B cell (primary cell): Measurements from ENCODE around the gene OXCT1. TPM values are rescaled to one million over a fixed set of nuclear protein-coding genes. Genes with fewer than 3 reads are reported as not detected.

Source experiments
- ATAC-seq: fragments of 200-7000 bp; cut with Tn5 transposase; one replicate; pipeline ENCODE4 v1.10.0; 2021; ENCODE audit warnings: low read depth, mild to moderate bottlenecking, moderate number of reproducible peaks, moderate library complexity
- CTCF ChIA-PET: fragments of 350-600 bp; sonication (Branson Sonifier 250); formaldehyde crosslinking; loops from one replicate; lab custom pipeline; 2021; ENCODE audit warnings: antibody characterized with exemption, inconsistent platforms; lab: Charles Lee
- POLR2A ChIA-PET: fragments of 350-600 bp; sonication (Branson Sonifier 250); formaldehyde crosslinking; loops from one replicate; lab custom pipeline; 2021; ENCODE audit warnings: antibody characterized with exemption; lab: Charles Lee
- DNase-seq: peaks from one replicate; pipeline ENCODE4 v3.0.0; 2013
- H2AFZ ChIP-seq: 2 replicates; pipeline ENCODE4 v1.6.1; 2012; ENCODE audit warnings: mild to moderate bottlenecking, low read depth, low read length; ENCODE audit not compliant: insufficient read depth, poor library complexity, severe bottlenecking
- H3K27ac ChIP-seq, 2 donors: 1 replicate in 1 of 2; 2 replicates in 1 of 2; pipeline ENCODE4 v1.5.1; 2012 to 2013; ENCODE audit warnings: low read length in 2 of 2, mild to moderate bottlenecking in 2 of 2, moderate library complexity in 1 of 2
- H3K27me3 ChIP-seq, 4 experiments: fragments of 200-600 bp in 1 of 4; sonication (generic) in 1 of 4; replicated peaks in 1 of 4; 1 replicate in 2 of 4; 2 replicates in 2 of 4; pipeline versions ENCODE4 v1.6.1 to v1.7.0; 2013 to 2016; ENCODE audit warnings: low read length in 3 of 4, mild to moderate bottlenecking in 2 of 4, mixed read lengths in 1 of 4, moderate library complexity in 1 of 4; ENCODE audit not compliant: insufficient read depth in 4 of 4, control insufficient read depth in 3 of 4; ENCODE audit errors: control extremely low read depth in 1 of 4
- H3K36me3 ChIP-seq, 2 experiments: replicated peaks in 1 of 2; 1 replicate in 1 of 2; 2 replicates in 1 of 2; pipeline versions ENCODE4 v1.6.1 to v1.7.1; 2013; ENCODE audit warnings: low read length in 1 of 2; ENCODE audit not compliant: insufficient read depth in 2 of 2, control insufficient read depth in 1 of 2; ENCODE audit errors: control extremely low read depth in 1 of 2, extremely low read depth in 1 of 2
- H3K4me1 ChIP-seq, 2 donors: fragments of 200-600 bp in 1 of 2; sonication (generic) in 1 of 2; 1 replicate in 1 of 2; 2 replicates in 1 of 2; pipeline versions ENCODE4 v1.5.1 to v1.6.1; 2013 to 2017; ENCODE audit warnings: low read length in 2 of 2; ENCODE audit not compliant: control insufficient read depth in 2 of 2, insufficient read depth in 2 of 2
- H3K4me2 ChIP-seq: replicated peaks from 2 replicates; pipeline ENCODE3; 2012; ENCODE audit warnings: mild to moderate bottlenecking, low read depth, low read length; ENCODE audit not compliant: poor library complexity, severe bottlenecking
- H3K4me3 ChIP-seq, 5 experiments: fragments of 200-600 bp in 1 of 5; sonication (generic) in 1 of 5; 1 replicate in 3 of 5; 2 replicates in 2 of 5; pipeline versions ENCODE4 v1.5.1 to v1.7.0; 2011 to 2016; ENCODE audit warnings: low read length in 4 of 5, mild to moderate bottlenecking in 4 of 5, low read depth in 2 of 5, control low read depth in 1 of 5, moderate library complexity in 1 of 5; ENCODE audit not compliant: insufficient read depth in 1 of 5; ENCODE audit errors: control extremely low read depth in 1 of 5, extremely low read depth in 1 of 5
- H3K79me2 ChIP-seq: fragments of 200-600 bp; sonication (generic); one replicate; pipeline ENCODE4 v1.6.0; 2016; ENCODE audit warnings: low read length; ENCODE audit not compliant: control insufficient read depth, insufficient read depth
- H3K9ac ChIP-seq: fragments of 200-600 bp; sonication (generic); 2 replicates; pipeline ENCODE4 v1.6.1; 2017; ENCODE audit warnings: mild to moderate bottlenecking, low read length, moderate library complexity
- H3K9me3 ChIP-seq, 3 donors: one replicate each; pipeline versions ENCODE4 v1.6.1 to v1.7.1; 2013; ENCODE audit warnings: low read length in 2 of 3; ENCODE audit not compliant: control insufficient read depth in 2 of 3, insufficient read depth in 1 of 3; ENCODE audit errors: control extremely low read depth in 1 of 3
- H4K20me1 ChIP-seq: 2 replicates; pipeline ENCODE4 v1.6.0; 2012; ENCODE audit warnings: mild to moderate bottlenecking, low read length; ENCODE audit not compliant: insufficient read depth, control insufficient read depth, poor library complexity, severe bottlenecking
- H3K27ac Mint-ChIP-seq: one replicate; pipeline ENCODE4 v1.8.0; 2021; ENCODE audit warnings: mixed read lengths
- H3K27me3 Mint-ChIP-seq: one replicate; pipeline ENCODE4 v1.8.0; 2021; ENCODE audit warnings: mixed read lengths
- H3K4me1 Mint-ChIP-seq: one replicate; pipeline ENCODE4 v1.8.0; 2021; ENCODE audit warnings: mixed read lengths
- H3K4me3 Mint-ChIP-seq: one replicate; pipeline ENCODE4 v1.8.0; 2021; ENCODE audit warnings: mixed read lengths
- H3K9me3 Mint-ChIP-seq: one replicate; pipeline ENCODE4 v1.8.0; 2022; ENCODE audit warnings: mixed read lengths; ENCODE audit not compliant: insufficient read depth
- CTCF ChIP-seq: fragments of 200-600 bp; IDR thresholded peaks from one replicate; pipeline ENCODE4 v1.8.0; 2022; ENCODE audit warnings: antibody characterized with exemption, mild to moderate bottlenecking
- EZH2 ChIP-seq: IDR thresholded peaks from 2 replicates; pipeline ENCODE4 v1.6.1; 2012; ENCODE audit warnings: borderline replicate concordance, low read depth, mild to moderate bottlenecking, moderate library complexity, low read length; ENCODE audit not compliant: insufficient read depth, poor library complexity, severe bottlenecking
- WGBS: methylation state at CpG from one replicate; pipeline ENCODE4 v1.1.5; 2013; ENCODE audit warnings: missing lambda C conversion rate; ENCODE audit not compliant: insufficient coverage; 5-methylcytosine and 5-hydroxymethylcytosine counted together
- intact Hi-C: fragments of 100-400 bp; cut with micrococcal nuclease; formaldehyde crosslinking; loops from one replicate; pipeline ENCODE4 v1.10.0; 2022
- polyA plus RNA-seq: library from polyadenylated mRNA; depleted of rRNA; stranded (reverse); fragments of >200 nt; gene quantifications from 2 replicates; pipeline ENCODE4 v1.2.3, GENCODE V29; 2012
- total RNA-seq, 2 donors: library from RNA; stranded (reverse); fragments of 120-200 nt in 1 of 2; gene quantifications; 1 replicate in 1 of 2; 2 replicates in 1 of 2; pipeline versions ENCODE4 v1.2.3 to v1.2.4, GENCODE V29; 2013 to 2022

Gene OXCT1
- total and polyA plus RNA-seq, 2 donors (not counting 1 experiment from before 2014, with no cell fraction given) = 11.0 to 35.6 TPM

GRCh38 chr5:41728281-41728680, 141.9 kb downstream of the OXCT1 start:
- no peaks in the 10 kb centered on the region for H3K4me1 Mint-ChIP-seq
- no peaks in the 10 kb centered on the region for H3K9me3 Mint-ChIP-seq
- Histone ChIP-seq H3K9ac (no peak overlapping the region), H2AFZ (no peak overlapping the region), H3K79me2 (no peaks in the 10 kb centered on the region), H3K27me3 (no peaks in the 10 kb centered on the region), H3K4me2 (no peak overlapping the region), H3K9me3 (no peaks in the 10 kb centered on the region), H3K36me3 (peaks cover 2 to 9% of the 10 kb centered on the region in 2 experiments), H3K4me3 (no peak overlapping the region), H4K20me1 (no peaks in the 10 kb centered on the region), H3K27ac (no peak overlapping the region), H3K4me1 (no peaks in the 10 kb centered on the region)
- H3K4me3 Mint-ChIP-seq = no peak overlapping the region
- no peak overlapping the region for H3K27ac Mint-ChIP-seq
- CTCF ChIA-PET = no interaction called here
- intact Hi-C loops = no loop called here
- ATAC-seq (no peak), DNase-seq (no peak)
- no peaks in the 10 kb centered on the region for H3K27me3 Mint-ChIP-seq
- POLR2A ChIA-PET = no interaction called here
- 96% methylated on average over 4 of the region's 4 CpGs for WGBS
- no peak for TF ChIP-seq CTCF
- no peak for TF ChIP-seq EZH2

GRCh38 chr5:41722359-41722950, 147.8 kb downstream of the OXCT1 start:
- Histone ChIP-seq H3K4me1 (no peaks in the 10 kb centered on the region), H3K27me3 (no peaks in the 10 kb centered on the region), H3K36me3 (no peaks in the 10 kb centered on the region), H4K20me1 (no peaks in the 10 kb centered on the region), H3K79me2 (no peaks in the 10 kb centered on the region), H3K4me3 (no peak overlapping the region), H3K4me2 (no peak overlapping the region), H2AFZ (no peak overlapping the region), H3K9me3 (no peaks in the 10 kb centered on the region), H3K27ac (no peak overlapping the region), H3K9ac (no peak overlapping the region)
- no peak overlapping the region for H3K27ac Mint-ChIP-seq
- no peaks in the 10 kb centered on the region for H3K4me1 Mint-ChIP-seq
- H3K27me3 Mint-ChIP-seq = no peaks in the 10 kb centered on the region
- no peak for ATAC-seq
- no peaks in the 10 kb centered on the region for H3K9me3 Mint-ChIP-seq
- no peak for TF ChIP-seq CTCF
- TF ChIP-seq EZH2 = no peak
- ChIA-PET POLR2A (no interaction called here), CTCF (interaction anchor here (1.2 kb wide), 1 partner anchor 335 kb away, joined by 3 read pairs; no protein-coding TSS in a partner anchor)
- intact Hi-C loops = no loop called here
- no peak overlapping the region for H3K4me3 Mint-ChIP-seq
- WGBS = 76% methylated on average over 2 of the region's 3 CpGs
- DNase-seq = no peak
